Measurements from ENCODE around the gene PTGIR.
"Not testable (repeated sequence)": the region's sequence is repeated elsewhere in the genome, so short reads cannot be mapped to it uniquely, and the experiment has no call there.

PTGIR gene

GRCh38 chr19:46634045-46634655, 9.3 kb upstream of the PTGIR start:
- TF ChIP-seq MYC (IDR thresholded peaks at IDR 0.05; ENCODE audit: low read depth, low read length), result no peak
- no peak for TF ChIP-seq MAX (IDR thresholded peaks at IDR 0.05; ENCODE audit: low read depth, low read length)
- no peak for TF ChIP-seq POLR2A (IDR thresholded peaks at IDR 0.05; ENCODE audit: extremely low read depth, insufficient read length)
- no peak for TF ChIP-seq CTCF (IDR thresholded peaks at IDR 0.05; ENCODE audit: low read depth, low read length)
- no peak overlapping the region for H3K4me3 ChIP-seq (ENCODE audit: low read depth, low read length)
- DNase-seq (ENCODE audit: low read depth), result peak; percentile 94

GRCh38 chr19:46633130-46633529, 8.2 kb upstream of the PTGIR start:
- no peak overlapping the region for H3K4me3 ChIP-seq (ENCODE audit: low read depth, low read length)
- TF ChIP-seq CTCF (IDR thresholded peaks at IDR 0.05; ENCODE audit: low read depth, low read length) (no peak), POLR2A (IDR thresholded peaks at IDR 0.05; ENCODE audit: extremely low read depth, insufficient read length) (no peak), MYC (IDR thresholded peaks at IDR 0.05; ENCODE audit: low read depth, low read length) (no peak), MAX (IDR thresholded peaks at IDR 0.05; ENCODE audit: low read depth, low read length) (no peak)
- DNase-seq (ENCODE audit: low read depth), result no peak

GRCh38 chr19:46631481-46631880, 6.6 kb upstream of the PTGIR start:
- no peak overlapping the region for H3K4me3 ChIP-seq (ENCODE audit: low read depth, low read length)
- no peak for TF ChIP-seq MYC (IDR thresholded peaks at IDR 0.05; ENCODE audit: low read depth, low read length)
- no peak for TF ChIP-seq CTCF (IDR thresholded peaks at IDR 0.05; ENCODE audit: low read depth, low read length)
- no peak for TF ChIP-seq POLR2A (IDR thresholded peaks at IDR 0.05; ENCODE audit: extremely low read depth, insufficient read length)
- TF ChIP-seq MAX (IDR thresholded peaks at IDR 0.05; ENCODE audit: low read depth, low read length), result no peak
- peak; percentile 64 for DNase-seq (ENCODE audit: low read depth)

- TF ChIP-seq CTCF (IDR thresholded peaks at IDR 0.05; ENCODE audit: low read depth, low read length), result no peak
- TF ChIP-seq POLR2A (IDR thresholded peaks at IDR 0.05; ENCODE audit: extremely low read depth, insufficient read length), result no peak
- no peak for TF ChIP-seq MYC (IDR thresholded peaks at IDR 0.05; ENCODE audit: low read depth, low read length)
- no peak for TF ChIP-seq MAX (IDR thresholded peaks at IDR 0.05; ENCODE audit: low read depth, low read length)
- no peak for DNase-seq (ENCODE audit: low read depth)
- no peak overlapping the region for H3K4me3 ChIP-seq (ENCODE audit: low read depth, low read length)
These were observed 5.8 kb upstream of the PTGIR start for GRCh38 chr19:46630586-46631205.

GRCh38 chr19:46629546-46630025, 4.7 kb upstream of the PTGIR start:
- TF ChIP-seq MYC (IDR thresholded peaks at IDR 0.05; ENCODE audit: low read depth, low read length) (no peak), POLR2A (IDR thresholded peaks at IDR 0.05; ENCODE audit: extremely low read depth, insufficient read length) (no peak), CTCF (IDR thresholded peaks at IDR 0.05; ENCODE audit: low read depth, low read length) (no peak), MAX (IDR thresholded peaks at IDR 0.05; ENCODE audit: low read depth, low read length) (no peak)
- no peak for DNase-seq (ENCODE audit: low read depth)
- H3K4me3 ChIP-seq (ENCODE audit: low read depth, low read length), result no peak overlapping the region

GRCh38 chr19:46628970-46629369, 4.1 kb upstream of the PTGIR start:
- H3K4me3 ChIP-seq (ENCODE audit: low read depth, low read length); DNase-seq (ENCODE audit: low read depth): not testable (repeated sequence)

Data from NB4 (cell line).